Stimulated activated naive B cell treated with anti-CD40 and anti-IgM and Interleukin-4, amounts not matched to agents 10 μg/mL and 1 μg/mL and 100 μg/mL, for 72 hours (primary cell): Measurements from ENCODE around the gene CPPED1.
"Not testable (repeated sequence)": the region's sequence is repeated elsewhere in the genome, so short reads cannot be mapped to it uniquely, and the experiment has no call there.

ENCODE experiments used
- ATAC-seq, 2 donors: fragments of 150-1000 bp; cut with Tn5 transposase; replicated peaks; 2 replicates each; pipeline ENCODE4 v1.10.0; 2021; ENCODE audit warnings: moderate library complexity in 1 of 2
- DNase-seq: peaks from one replicate; pipeline ENCODE4 v3.0.0; 2021
- H3K27ac Mint-ChIP-seq: one replicate; pipeline ENCODE4 v1.8.0; 2022; ENCODE audit warnings: mild to moderate bottlenecking, mixed read lengths
- H3K27me3 Mint-ChIP-seq, 2 donors: one replicate each; pipeline ENCODE4 v1.8.0; 2022; ENCODE audit warnings: mixed read lengths in 2 of 2
- H3K36me3 Mint-ChIP-seq, 2 donors: one replicate each; pipeline ENCODE4 v1.8.0; 2022; ENCODE audit warnings: mixed read lengths in 2 of 2, mild to moderate bottlenecking in 1 of 2
- H3K4me1 Mint-ChIP-seq, 2 donors: one replicate each; pipeline ENCODE4 v1.8.0; 2022; ENCODE audit warnings: mixed read lengths in 2 of 2, mild to moderate bottlenecking in 1 of 2
- H3K4me3 Mint-ChIP-seq, 2 donors: one replicate each; pipeline ENCODE4 v1.8.0; 2022; ENCODE audit warnings: mild to moderate bottlenecking in 2 of 2, mixed read lengths in 2 of 2, moderate library complexity in 1 of 2
- H3K9me3 Mint-ChIP-seq, 2 donors: one replicate each; pipeline ENCODE4 v1.8.0; 2022; ENCODE audit warnings: mixed read lengths in 2 of 2, mild to moderate bottlenecking in 1 of 2

CPPED1 gene

DNA sequence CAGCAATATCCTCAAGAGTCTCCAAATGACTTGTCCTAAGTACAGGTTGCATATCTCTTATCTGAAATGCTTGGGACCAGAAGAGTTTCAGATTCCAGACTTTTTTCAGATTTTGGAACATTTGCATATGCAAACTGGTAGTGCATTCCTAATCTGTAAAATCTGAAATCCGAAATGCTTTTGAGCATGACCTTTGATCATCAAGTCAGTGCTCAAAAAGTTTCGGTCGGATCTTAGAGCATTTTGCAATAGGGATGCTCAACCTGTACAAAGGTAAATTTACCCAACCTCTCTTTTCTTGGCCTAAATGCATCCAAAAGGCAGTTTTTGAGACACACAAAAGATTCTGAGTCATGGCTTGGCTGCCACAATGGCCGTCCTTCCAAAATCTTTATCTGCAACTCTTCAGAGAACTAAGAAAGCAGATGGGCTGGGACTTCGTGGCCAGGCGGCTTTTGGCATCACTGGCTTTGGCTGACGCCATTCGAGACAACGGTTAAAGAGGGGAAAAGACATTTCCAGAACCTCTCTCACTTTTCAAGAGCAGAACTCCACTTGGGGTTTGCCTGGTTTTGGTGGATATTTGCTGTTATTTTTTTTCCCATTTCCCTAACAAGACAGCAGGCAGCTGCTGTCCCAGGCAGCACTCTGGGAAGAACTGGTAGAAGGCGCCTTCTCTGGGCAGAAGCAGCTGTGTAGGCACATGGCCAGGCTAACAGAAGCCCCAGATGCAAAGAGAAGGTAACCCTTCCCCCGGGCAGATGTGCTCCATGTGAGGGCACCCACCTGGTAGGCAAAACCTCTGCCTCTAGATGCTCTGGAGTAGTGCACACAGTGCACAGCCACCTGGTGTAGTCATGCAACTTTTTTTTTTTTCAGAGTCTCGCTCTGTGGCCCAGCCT is 8.9 kb downstream of the CPPED1 start:
- Mint-ChIP-seq H3K27me3 (no peaks in the 10 kb centered on the region), H3K4me3 (no peak overlapping the region), H3K9me3 (peaks cover 6 to 10% of the 10 kb centered on the region in 2 donors), H3K27ac (no peak overlapping the region), H3K4me1 (peaks cover 2 to 4% of the 10 kb centered on the region in 2 donors), H3K36me3 (peaks cover 12 to 15% of the 10 kb centered on the region in 2 donors)
- peak in 1 of 2 donors; percentile 29 for ATAC-seq
- no peak for DNase-seq

DNA sequence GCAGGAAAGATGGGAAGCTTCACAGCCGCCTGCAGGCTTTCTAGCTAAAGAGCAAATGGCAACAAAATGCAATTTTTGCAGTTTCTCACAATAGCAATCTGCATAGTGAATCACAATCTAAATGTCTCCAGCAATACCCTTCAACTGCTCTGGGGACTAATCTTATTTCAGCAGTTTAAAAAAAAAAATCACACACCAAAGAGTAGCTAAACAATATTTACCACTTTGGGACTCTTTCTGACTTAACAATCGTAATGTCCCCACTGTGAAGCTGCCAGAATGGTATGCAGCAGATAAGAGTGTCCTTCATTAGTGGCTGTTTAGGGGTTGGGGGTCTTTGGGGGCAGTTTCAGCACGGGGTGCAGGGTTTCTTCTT is 9.8 kb downstream of the CPPED1 start:
- no peak overlapping the region for H3K4me3 Mint-ChIP-seq
- no peak for DNase-seq
- peaks cover 12 to 15% of the 10 kb centered on the region in 2 donors for H3K36me3 Mint-ChIP-seq
- no peaks in the 10 kb centered on the region for H3K27me3 Mint-ChIP-seq
- H3K9me3 Mint-ChIP-seq, result peaks cover 6 to 10% of the 10 kb centered on the region in 2 donors
- ATAC-seq, result no peak
- no peak overlapping the region for H3K27ac Mint-ChIP-seq
- peaks cover 0 to 4% of the 10 kb centered on the region in 2 donors for H3K4me1 Mint-ChIP-seq

- no peak overlapping the region for H3K4me3 Mint-ChIP-seq
- peaks cover 12 to 15% of the 10 kb centered on the region in 2 donors for H3K36me3 Mint-ChIP-seq
- peaks cover 6 to 10% of the 10 kb centered on the region in 2 donors for H3K9me3 Mint-ChIP-seq
- no peaks in the 10 kb centered on the region for H3K27me3 Mint-ChIP-seq
- no peak for DNase-seq
- H3K27ac Mint-ChIP-seq, result no peak overlapping the region
- H3K4me1 Mint-ChIP-seq, result peaks cover 0 to 4% of the 10 kb centered on the region in 2 donors
- no peak for ATAC-seq
Measured at GRCh38 chr16:12793120-12793864, 10.4 kb downstream of the CPPED1 start.

DNA sequence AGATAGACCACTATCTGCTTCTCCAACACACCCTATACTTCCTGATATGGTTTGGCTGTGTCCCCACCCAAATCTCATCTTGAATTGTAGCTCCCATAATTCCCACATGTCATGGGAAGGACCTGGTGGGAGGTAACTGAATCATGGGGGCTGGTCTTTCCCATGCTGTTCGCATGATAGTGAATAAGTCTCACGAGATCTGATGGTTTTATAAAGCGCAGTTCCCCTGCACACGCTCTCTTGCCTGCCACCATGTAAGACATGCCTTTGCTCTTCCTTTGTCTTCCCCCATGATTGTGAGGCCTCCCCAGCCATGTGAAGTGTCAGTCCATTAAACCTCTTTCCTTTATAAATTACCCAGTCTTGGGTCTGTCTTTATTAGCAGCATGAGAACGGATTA is 11.2 kb downstream of the CPPED1 start:
- not testable (repeated sequence) for ATAC-seq, H3K27me3 Mint-ChIP-seq, H3K4me1 Mint-ChIP-seq, DNase-seq, H3K27ac Mint-ChIP-seq, H3K4me3 Mint-ChIP-seq
- peaks cover 11 to 19% of the 10 kb centered on the region in 2 donors for H3K36me3 Mint-ChIP-seq
- peaks cover 6 to 10% of the 10 kb centered on the region in 2 donors for H3K9me3 Mint-ChIP-seq

GRCh38 chr16:12791340-12791739 is 12.3 kb downstream of the CPPED1 start:
- no peak overlapping the region for H3K27ac Mint-ChIP-seq
- no peaks in the 10 kb centered on the region for H3K27me3 Mint-ChIP-seq
- DNase-seq, result no peak
- H3K4me3 Mint-ChIP-seq, result no peak overlapping the region
- ATAC-seq, result no peak
- H3K9me3 Mint-ChIP-seq, result peaks cover 6 to 10% of the 10 kb centered on the region in 2 donors
- no peaks in the 10 kb centered on the region for H3K4me1 Mint-ChIP-seq
- H3K36me3 Mint-ChIP-seq, result peaks cover 11 to 19% of the 10 kb centered on the region in 2 donors

- ATAC-seq, result no peak
- Mint-ChIP-seq H3K4me1 (no peaks in the 10 kb centered on the region), H3K36me3 (peaks cover 11 to 23% of the 10 kb centered on the region in 2 donors), H3K4me3 (no peak overlapping the region), H3K27me3 (no peaks in the 10 kb centered on the region), H3K27ac (no peak overlapping the region), H3K9me3 (peaks cover 6 to 12% of the 10 kb centered on the region in 2 donors)
- DNase-seq, result no peak
Measured at GRCh38 chr16:12788758-12789157, 14.9 kb downstream of the CPPED1 start.

GRCh38 chr16:12786081-12786480 is 17.6 kb downstream of the CPPED1 start:
- no peak overlapping the region for H3K4me3 Mint-ChIP-seq
- peaks cover 3 to 6% of the 10 kb centered on the region in 2 donors for H3K9me3 Mint-ChIP-seq
- peaks cover 2 to 17% of the 10 kb centered on the region in 2 donors for H3K36me3 Mint-ChIP-seq
- no peak for ATAC-seq
- no peaks in the 10 kb centered on the region for H3K27me3 Mint-ChIP-seq
- H3K27ac Mint-ChIP-seq, result no peak overlapping the region
- H3K4me1 Mint-ChIP-seq, result no peaks in the 10 kb centered on the region
- no peak for DNase-seq

GRCh38 chr16:12784076-12784475 is 19.6 kb downstream of the CPPED1 start:
- Mint-ChIP-seq H3K9me3 (peaks cover 3 to 6% of the 10 kb centered on the region in 2 donors), H3K27ac (no peak overlapping the region), H3K27me3 (no peaks in the 10 kb centered on the region), H3K36me3 (peaks cover 12 to 31% of the 10 kb centered on the region in 2 donors), H3K4me3 (no peak overlapping the region), H3K4me1 (no peaks in the 10 kb centered on the region)
- ATAC-seq (no peak), DNase-seq (no peak)

DNA sequence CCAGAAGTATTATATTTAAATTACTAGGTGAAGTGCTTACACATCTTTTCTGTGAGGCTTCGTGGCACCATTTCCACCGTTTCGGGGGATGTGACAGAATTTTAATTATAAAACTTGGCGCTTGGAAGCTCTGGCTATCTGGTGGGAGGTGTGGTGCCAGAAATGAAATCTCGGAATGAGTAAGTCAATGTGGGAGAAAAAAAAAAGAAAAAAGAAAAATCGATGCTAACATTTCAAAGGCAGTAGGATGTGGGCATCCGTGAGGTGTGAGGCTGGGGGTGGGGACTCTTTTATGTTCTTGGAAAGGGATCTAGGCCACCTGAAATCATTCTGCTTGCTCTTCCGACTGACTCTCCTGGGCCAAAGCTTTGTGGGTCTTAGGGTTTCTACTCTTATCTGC is 21.9 kb downstream of the CPPED1 start:
- peaks cover 19 to 26% of the 10 kb centered on the region in 2 donors for H3K36me3 Mint-ChIP-seq
- H3K4me1 Mint-ChIP-seq, result no peaks in the 10 kb centered on the region
- no peaks in the 10 kb centered on the region for H3K27me3 Mint-ChIP-seq
- no peak for ATAC-seq
- H3K4me3 Mint-ChIP-seq, result no peak overlapping the region
- no peak overlapping the region for H3K27ac Mint-ChIP-seq
- no peak for DNase-seq
- peaks cover 3 to 6% of the 10 kb centered on the region in 2 donors for H3K9me3 Mint-ChIP-seq

DNA sequence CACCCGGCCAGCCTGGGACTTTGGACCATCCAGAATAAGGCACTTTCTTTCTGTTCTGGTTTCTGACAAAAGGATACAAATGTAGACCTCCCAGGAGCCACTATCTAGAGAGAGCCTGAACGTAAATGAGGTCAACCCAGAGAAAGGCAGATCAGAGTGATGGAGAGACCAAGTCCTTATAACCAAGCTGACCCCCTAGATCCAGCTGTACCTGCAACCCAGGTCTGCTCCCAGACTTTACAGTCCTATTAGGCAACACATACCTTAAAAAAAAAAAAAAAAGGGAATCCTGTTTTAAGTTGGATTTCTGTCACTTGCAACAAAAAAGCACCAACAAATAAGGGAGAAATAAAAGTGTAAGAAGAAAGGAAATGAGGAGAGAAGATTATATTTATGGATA is 23.2 kb downstream of the CPPED1 start:
- DNase-seq (no peak), ATAC-seq (no peak)
- Mint-ChIP-seq H3K36me3 (peaks cover 28 to 38% of the 10 kb centered on the region in 2 donors), H3K27me3 (no peaks in the 10 kb centered on the region), H3K9me3 (peaks cover 3 to 9% of the 10 kb centered on the region in 2 donors), H3K4me1 (no peaks in the 10 kb centered on the region), H3K27ac (no peak overlapping the region), H3K4me3 (no peak overlapping the region)

DNA sequence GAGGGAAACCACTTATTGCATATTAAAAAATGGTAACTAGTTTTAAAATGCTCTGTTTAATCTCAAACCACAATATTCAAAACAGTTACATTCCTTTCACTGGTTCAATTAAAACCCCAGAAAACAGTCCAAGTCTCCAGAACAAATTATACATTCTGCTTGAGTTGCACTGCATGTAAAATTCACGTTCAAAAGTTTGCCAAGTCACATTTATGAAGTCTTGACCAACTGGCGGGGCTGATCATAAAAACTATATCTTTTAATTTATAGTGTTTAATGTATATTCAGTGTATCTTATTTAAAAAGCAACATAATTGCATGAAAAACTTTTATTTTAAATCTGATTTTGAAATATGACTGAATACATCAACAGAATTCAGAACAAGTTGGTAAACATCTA is 25.0 kb downstream of the CPPED1 start:
- Mint-ChIP-seq H3K27ac (no peak overlapping the region), H3K4me1 (no peaks in the 10 kb centered on the region), H3K4me3 (no peak overlapping the region), H3K9me3 (peaks cover 3 to 8% of the 10 kb centered on the region in 2 donors), H3K36me3 (peaks cover 32 to 43% of the 10 kb centered on the region in 2 donors), H3K27me3 (no peaks in the 10 kb centered on the region)
- ATAC-seq (no peak), DNase-seq (no peak)

DNA sequence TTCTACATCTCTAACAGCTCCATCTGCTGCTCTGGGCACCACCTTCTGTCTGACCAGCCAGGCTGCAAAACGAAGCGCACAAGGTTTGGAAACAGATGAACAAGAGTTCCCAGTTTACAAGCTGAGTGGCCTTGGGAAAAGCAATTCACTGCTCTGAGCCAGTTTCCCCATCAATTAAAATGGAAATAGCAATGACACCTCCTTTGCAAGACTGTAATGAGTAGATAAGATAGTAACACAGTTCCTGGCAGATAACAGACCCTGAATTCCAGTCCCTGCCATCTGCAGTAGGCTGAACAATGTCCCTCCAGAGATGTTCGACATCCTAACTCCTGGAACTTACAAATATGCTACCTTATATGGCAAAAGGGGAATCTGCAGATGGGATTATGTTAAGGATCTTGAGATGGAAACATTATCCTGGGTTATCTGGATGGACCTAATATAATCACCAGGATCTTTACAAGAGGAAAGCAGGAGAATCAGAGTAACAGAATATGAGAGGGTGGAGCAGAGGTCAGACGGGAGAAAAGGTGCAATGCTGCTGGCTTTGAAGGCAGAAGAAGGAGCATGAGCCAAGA is 27.9 kb downstream of the CPPED1 start:
- Mint-ChIP-seq H3K4me3 (no peak overlapping the region), H3K27me3 (no peaks in the 10 kb centered on the region), H3K36me3 (peaks cover 29 to 35% of the 10 kb centered on the region in 2 donors), H3K9me3 (peaks cover 0 to 5% of the 10 kb centered on the region in 2 donors), H3K4me1 (no peaks in the 10 kb centered on the region), H3K27ac (no peak overlapping the region)
- DNase-seq (no peak), ATAC-seq (no peak)

DNA sequence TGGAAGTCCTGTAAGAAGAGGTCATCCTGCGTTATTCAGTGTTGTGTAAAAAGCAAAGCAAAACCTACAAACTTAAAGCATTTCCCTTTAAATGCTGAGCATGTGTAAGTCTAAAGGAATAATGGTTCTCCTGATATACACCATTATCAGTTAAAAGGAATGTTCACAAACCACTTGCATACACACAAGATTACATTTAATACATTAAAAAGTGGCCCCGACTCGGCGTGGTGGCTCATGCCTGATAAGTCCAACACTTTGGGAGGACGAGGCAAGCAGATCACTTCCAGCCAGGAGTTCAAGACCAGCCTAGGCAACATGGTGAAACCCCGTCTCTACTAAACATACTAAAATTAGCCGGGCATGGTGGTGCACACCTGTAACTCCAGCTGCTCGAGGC is 30.5 kb downstream of the CPPED1 start:
- Mint-ChIP-seq H3K27me3 (no peaks in the 10 kb centered on the region), H3K4me3 (no peak overlapping the region), H3K27ac (no peak overlapping the region), H3K4me1 (no peaks in the 10 kb centered on the region), H3K9me3 (peaks cover 0 to 5% of the 10 kb centered on the region in 2 donors), H3K36me3 (peaks cover 19 to 31% of the 10 kb centered on the region in 2 donors)
- no peak for ATAC-seq
- no peak for DNase-seq

GRCh38 chr16:12771341-12771798 is 32.3 kb downstream of the CPPED1 start:
- DNase-seq, result no peak
- Mint-ChIP-seq H3K36me3 (peaks cover 12 to 28% of the 10 kb centered on the region in 2 donors), H3K4me3 (no peak overlapping the region), H3K9me3 (peaks cover 0 to 3% of the 10 kb centered on the region in 2 donors), H3K27me3 (no peaks in the 10 kb centered on the region), H3K27ac (no peak overlapping the region), H3K4me1 (no peaks in the 10 kb centered on the region)
- ATAC-seq, result no peak
